Measurements from ENCODE around the gene PLD4. TPM values are rescaled to one million over a fixed set of nuclear protein-coding genes. Genes with fewer than 3 reads are reported as not detected.
"Not testable (repeated sequence)": the region's sequence is repeated elsewhere in the genome, so short reads cannot be mapped to it uniquely, and the experiment has no call there.

Gene PLD4
- total RNA-seq, 1 donor from 2014 or later = not detected

- DNase-seq (ENCODE audit: extremely low read depth, low read depth, low spot score) = no peak
Observed at GRCh38 chr14:104898195-104898558, 26.5 kb upstream of the PLD4 start.

GRCh38 chr14:104898870-104899510, 25.7 kb upstream of the PLD4 start:
- no peak for DNase-seq (ENCODE audit: extremely low read depth, low read depth, low spot score)

- no peak for DNase-seq (ENCODE audit: extremely low read depth, low read depth, low spot score)
Observed at GRCh38 chr14:104899781-104900180, 24.9 kb upstream of the PLD4 start.

- no peak for DNase-seq (ENCODE audit: extremely low read depth, low read depth, low spot score)
Observed at GRCh38 chr14:104900639-104901512, 23.8 kb upstream of the PLD4 start.

- no peak for DNase-seq (ENCODE audit: extremely low read depth, low read depth, low spot score)
Observed at GRCh38 chr14:104903990-104904389, 20.7 kb upstream of the PLD4 start.

- DNase-seq (ENCODE audit: extremely low read depth, low read depth, low spot score) = not testable (repeated sequence)
Observed at GRCh38 chr14:104904650-104905578, 19.8 kb upstream of the PLD4 start.

GRCh38 chr14:104905579-104905933, 19.1 kb upstream of the PLD4 start:
- not testable (repeated sequence) for DNase-seq (ENCODE audit: extremely low read depth, low read depth, low spot score)

GRCh38 chr14:104908303-104908702, 16.4 kb upstream of the PLD4 start:
- DNase-seq (ENCODE audit: extremely low read depth, low read depth, low spot score) = no peak

GRCh38 chr14:104912053-104912452, 12.6 kb upstream of the PLD4 start:
- DNase-seq (ENCODE audit: extremely low read depth, low read depth, low spot score) = no peak

- DNase-seq (ENCODE audit: extremely low read depth, low read depth, low spot score) = no peak
Observed at GRCh38 chr14:104913435-104913834, 11.2 kb upstream of the PLD4 start.

- no peak for DNase-seq (ENCODE audit: extremely low read depth, low read depth, low spot score)
Observed at GRCh38 chr14:104917116-104917515, 7.6 kb upstream of the PLD4 start.

- DNase-seq (ENCODE audit: extremely low read depth, low read depth, low spot score) = no peak
Observed at GRCh38 chr14:104917993-104918392, 6.7 kb upstream of the PLD4 start.

GRCh38 chr14:104919152-104919992, 5.3 kb upstream of the PLD4 start:
- DNase-seq (ENCODE audit: extremely low read depth, low read depth, low spot score) = not testable (repeated sequence)

- no peak for DNase-seq (ENCODE audit: extremely low read depth, low read depth, low spot score)
Observed at GRCh38 chr14:104919993-104920315, 4.7 kb upstream of the PLD4 start.

GRCh38 chr14:104923640-104924420, 849 bp upstream of the PLD4 start:
- DNase-seq (ENCODE audit: extremely low read depth, low read depth, low spot score) = no peak

- DNase-seq (ENCODE audit: extremely low read depth, low read depth, low spot score) = no peak
Observed at GRCh38 chr14:104925214-104925854, 655 bp downstream of the PLD4 start.

- DNase-seq (ENCODE audit: extremely low read depth, low read depth, low spot score) = no peak
Observed at GRCh38 chr14:104925855-104926609, 1.4 kb downstream of the PLD4 start.

GRCh38 chr14:104926619-104927431, 2.1 kb downstream of the PLD4 start:
- no peak for DNase-seq (ENCODE audit: extremely low read depth, low read depth, low spot score)

Measured in glomerular endothelial cell (primary cell).